Skin of body (tissue), 2 donors: Measurements from ENCODE around the gene PTPRD. TPM values are rescaled to one million over a fixed set of nuclear protein-coding genes. Genes with fewer than 3 reads are reported as not detected.

Experiments used
- DNase-seq: peaks from one replicate; lab custom pipeline; 2025; lab: John Stamatoyannopoulos, UW
- total RNA-seq: library from RNA; depleted of rRNA; stranded (reverse); fragments of >200 nt; gene quantifications from one replicate; pipeline ENCODE4 v1.2.3, GENCODE V29; 2014

The PTPRD gene
- total RNA-seq, 1 donor from 2014 or later: 29.9 TPM

- no peak for DNase-seq
These were observed 1831.3 kb downstream of the PTPRD start for GRCh38 chr9:8781458-8781857.

- DNase-seq: no peak
These were observed 1832.4 kb downstream of the PTPRD start for GRCh38 chr9:8780386-8780785.

- no peak for DNase-seq
These were observed 1833.3 kb downstream of the PTPRD start for GRCh38 chr9:8779478-8779877.

GRCh38 chr9:8778356-8778755 is 1834.4 kb downstream of the PTPRD start:
- DNase-seq: no peak

- DNase-seq: no peak
These were observed 1840.5 kb downstream of the PTPRD start for GRCh38 chr9:8772302-8772701.

- DNase-seq: no peak
These were observed 1843.6 kb downstream of the PTPRD start for GRCh38 chr9:8769153-8769552.

- DNase-seq: no peak
These were observed 1846.7 kb downstream of the PTPRD start for GRCh38 chr9:8766096-8766495.

GRCh38 chr9:8764051-8764450 is 1848.8 kb downstream of the PTPRD start:
- peak; percentile 92 for DNase-seq

GRCh38 chr9:8762479-8763085 is 1850.2 kb downstream of the PTPRD start:
- no peak for DNase-seq

- no peak for DNase-seq
These were observed 1852.6 kb downstream of the PTPRD start for GRCh38 chr9:8760000-8760767.

- DNase-seq: no peak
These were observed 1854.9 kb downstream of the PTPRD start for GRCh38 chr9:8757881-8758280.

GRCh38 chr9:8754751-8755150 is 1858.1 kb downstream of the PTPRD start:
- no peak for DNase-seq

- DNase-seq: peak; percentile 5
These were observed 1861.3 kb downstream of the PTPRD start for GRCh38 chr9:8751406-8751930.

- DNase-seq: peak; percentile 37
These were observed 1862.2 kb downstream of the PTPRD start for GRCh38 chr9:8750639-8751051.

GRCh38 chr9:8745347-8745746 is 1867.5 kb downstream of the PTPRD start:
- no peak for DNase-seq

GRCh38 chr9:8738945-8739344 is 1873.9 kb downstream of the PTPRD start:
- DNase-seq: no peak

GRCh38 chr9:8736805-8737204 is 1876.0 kb downstream of the PTPRD start:
- DNase-seq: no peak

GRCh38 chr9:8734760-8735159 is 1878.0 kb downstream of the PTPRD start:
- no peak for DNase-seq

GRCh38 chr9:8733131-8733954 is 1879.5 kb downstream of the PTPRD start:
- DNase-seq: peak; percentile 79

GRCh38 chr9:8732367-8733075 is 1880.3 kb downstream of the PTPRD start:
- DNase-seq: peak; percentile 9

GRCh38 chr9:8730618-8731017 is 1882.2 kb downstream of the PTPRD start:
- no peak for DNase-seq
